Measurements from ENCODE around the gene NECAB2.

NECAB2 gene

DNA sequence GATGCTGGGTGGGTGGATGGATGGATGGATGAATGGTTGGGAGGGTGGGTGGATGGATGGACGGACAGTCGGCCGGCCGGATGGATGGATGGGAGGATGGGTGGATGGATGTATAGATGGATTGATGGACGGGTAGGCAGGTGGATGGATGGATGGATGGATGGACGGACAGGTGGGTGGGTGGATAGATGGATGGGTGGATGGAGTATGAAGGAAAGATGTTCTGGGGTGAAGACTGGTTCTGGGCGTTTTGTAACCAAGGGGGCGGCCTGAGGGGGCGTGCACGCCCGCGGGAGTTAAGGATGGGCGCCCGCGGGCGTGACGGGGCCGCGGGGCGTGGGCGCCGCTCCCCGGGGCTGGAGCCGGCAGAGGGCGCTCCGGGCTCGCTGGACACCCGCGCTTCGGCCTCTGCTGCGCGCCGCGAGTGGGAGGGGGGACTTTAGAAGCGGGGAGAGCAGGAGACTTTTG, at the start of gene NECAB2:
Gene NECAB2, plus strand, starts transcription at position 407 of the 468 bp plus-strand sequence. CDS start 405 bp downstream, outside the sequence.
- peaks cover 4% of the 10 kb centered on the region for H3K27me3 ChIP-seq (ENCODE audit: control insufficient read depth, insufficient read depth, low read length)
- no peaks in the 10 kb centered on the region for H3K4me1 ChIP-seq (ENCODE audit: control insufficient read depth, insufficient read depth, low read length)
- no peak within 1 kb of the TSS for H3K27ac ChIP-seq (ENCODE audit: low read depth, low read length)
- no peak within 1 kb of the TSS for H3K9ac ChIP-seq (ENCODE audit: low read length)
- H3K4me3 ChIP-seq (ENCODE audit: low read length) = no peak within 1 kb of the TSS
- peaks cover 5% of the 10 kb centered on the region for H3K36me3 ChIP-seq (ENCODE audit: control insufficient read depth, insufficient read depth, low read length)

DNA sequence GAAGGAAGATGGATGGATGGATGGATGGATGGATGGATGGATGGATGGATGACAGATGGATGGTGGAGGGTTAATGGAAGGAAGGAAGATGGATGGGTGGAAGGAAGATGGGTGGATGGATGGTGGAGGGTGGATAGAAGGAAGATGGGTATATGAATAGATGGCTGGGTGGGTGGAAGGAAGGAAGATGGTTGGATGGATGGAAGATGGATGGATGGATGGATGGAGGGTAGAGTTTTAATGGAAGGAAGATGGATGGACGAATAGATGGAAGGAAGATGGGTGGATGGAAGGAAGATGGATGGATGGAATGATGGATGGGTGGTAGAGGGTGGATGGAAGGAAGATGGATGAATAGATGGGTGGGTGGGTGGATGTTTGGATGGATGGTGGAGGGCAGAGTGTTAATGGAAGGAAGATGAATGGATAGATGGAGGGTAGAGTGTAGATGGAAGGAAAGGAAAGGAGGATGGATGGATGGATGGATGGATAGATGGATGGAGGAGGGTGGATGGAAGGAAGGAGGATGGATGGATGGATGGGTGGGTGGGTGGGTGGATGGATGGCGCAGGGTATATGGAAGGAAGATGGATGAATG, 47.1 kb upstream of the NECAB2 start:
- H3K9ac ChIP-seq (ENCODE audit: low read length) = no peak overlapping the region
- H3K27me3 ChIP-seq (ENCODE audit: control insufficient read depth, insufficient read depth, low read length) = no peaks in the 10 kb centered on the region
- H3K4me1 ChIP-seq (ENCODE audit: control insufficient read depth, insufficient read depth, low read length) = no peaks in the 10 kb centered on the region
- H3K27ac ChIP-seq (ENCODE audit: low read depth, low read length) = no peak overlapping the region
- peaks cover 37% of the 10 kb centered on the region for H3K36me3 ChIP-seq (ENCODE audit: control insufficient read depth, insufficient read depth, low read length)
- no peak overlapping the region for H3K4me3 ChIP-seq (ENCODE audit: low read length)

DNA sequence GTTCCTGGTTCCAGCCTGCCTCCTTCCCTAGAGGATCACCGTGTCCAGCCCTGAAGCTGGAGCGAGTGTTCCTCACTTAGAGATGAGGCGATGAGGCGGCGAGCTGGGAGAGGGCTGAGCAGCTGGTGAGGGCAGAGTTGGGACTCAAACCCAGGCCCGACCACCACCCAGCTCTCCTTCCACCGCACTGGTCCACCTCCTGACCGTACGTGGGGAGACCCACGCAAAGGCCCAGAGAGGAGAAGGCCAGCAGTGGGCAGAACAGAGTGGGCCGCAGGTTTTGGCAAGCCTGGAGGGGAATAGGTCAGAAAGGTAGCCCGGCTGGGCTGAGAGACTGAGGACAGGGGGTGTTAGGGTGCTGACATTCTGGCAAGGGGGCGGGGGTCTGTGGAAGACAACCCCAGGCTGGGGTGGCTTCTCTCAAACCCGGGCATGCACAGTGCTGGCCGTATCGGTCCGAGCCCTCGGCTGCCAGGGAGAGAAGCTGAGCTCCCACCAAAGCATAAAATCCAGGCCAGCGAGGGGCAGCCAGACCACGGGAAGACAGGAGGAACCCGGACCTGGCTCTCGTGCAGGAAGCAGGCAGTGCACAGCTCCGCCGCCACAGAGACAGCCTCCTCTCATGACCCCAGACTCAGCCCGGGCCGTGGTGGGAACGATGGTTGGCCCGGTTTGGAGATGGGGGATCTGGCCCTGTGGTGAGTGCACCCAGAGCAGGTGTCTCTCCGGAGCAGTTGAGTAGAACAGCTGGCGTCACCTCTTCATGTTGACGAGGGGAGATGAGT, 44.3 kb upstream of the NECAB2 start:
- no peaks in the 10 kb centered on the region for H3K4me1 ChIP-seq (ENCODE audit: control insufficient read depth, insufficient read depth, low read length)
- no peak overlapping the region for H3K9ac ChIP-seq (ENCODE audit: low read length)
- H3K27me3 ChIP-seq (ENCODE audit: control insufficient read depth, insufficient read depth, low read length) = no peaks in the 10 kb centered on the region
- no peak overlapping the region for H3K4me3 ChIP-seq (ENCODE audit: low read length)
- H3K27ac ChIP-seq (ENCODE audit: low read depth, low read length) = no peak overlapping the region
- peaks cover 18% of the 10 kb centered on the region for H3K36me3 ChIP-seq (ENCODE audit: control insufficient read depth, insufficient read depth, low read length)

DNA sequence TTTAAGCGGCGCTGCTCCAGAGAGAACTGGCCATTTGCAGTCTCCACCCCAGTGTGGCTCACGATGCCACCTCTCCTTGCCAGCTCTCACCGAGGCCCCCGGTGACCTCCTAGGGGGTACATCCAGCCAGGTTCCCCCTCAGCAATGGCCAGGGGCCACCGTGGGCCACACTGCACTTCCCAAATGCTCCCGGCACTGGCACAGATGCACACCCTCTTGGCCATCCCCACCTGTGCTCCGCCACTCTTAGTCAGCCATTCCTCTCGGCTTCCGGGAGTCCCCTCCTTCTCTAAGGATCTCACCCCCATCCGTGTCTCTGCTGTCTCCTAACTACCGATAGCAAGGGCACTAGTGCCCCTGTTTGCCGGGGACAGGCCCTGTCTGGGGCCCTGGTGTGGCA, 43.4 kb upstream of the NECAB2 start:
- peaks cover 9% of the 10 kb centered on the region for H3K36me3 ChIP-seq (ENCODE audit: control insufficient read depth, insufficient read depth, low read length)
- no peak overlapping the region for H3K27ac ChIP-seq (ENCODE audit: low read depth, low read length)
- H3K9ac ChIP-seq (ENCODE audit: low read length) = no peak overlapping the region
- no peaks in the 10 kb centered on the region for H3K4me1 ChIP-seq (ENCODE audit: control insufficient read depth, insufficient read depth, low read length)
- no peaks in the 10 kb centered on the region for H3K27me3 ChIP-seq (ENCODE audit: control insufficient read depth, insufficient read depth, low read length)
- H3K4me3 ChIP-seq (ENCODE audit: low read length) = no peak overlapping the region

DNA sequence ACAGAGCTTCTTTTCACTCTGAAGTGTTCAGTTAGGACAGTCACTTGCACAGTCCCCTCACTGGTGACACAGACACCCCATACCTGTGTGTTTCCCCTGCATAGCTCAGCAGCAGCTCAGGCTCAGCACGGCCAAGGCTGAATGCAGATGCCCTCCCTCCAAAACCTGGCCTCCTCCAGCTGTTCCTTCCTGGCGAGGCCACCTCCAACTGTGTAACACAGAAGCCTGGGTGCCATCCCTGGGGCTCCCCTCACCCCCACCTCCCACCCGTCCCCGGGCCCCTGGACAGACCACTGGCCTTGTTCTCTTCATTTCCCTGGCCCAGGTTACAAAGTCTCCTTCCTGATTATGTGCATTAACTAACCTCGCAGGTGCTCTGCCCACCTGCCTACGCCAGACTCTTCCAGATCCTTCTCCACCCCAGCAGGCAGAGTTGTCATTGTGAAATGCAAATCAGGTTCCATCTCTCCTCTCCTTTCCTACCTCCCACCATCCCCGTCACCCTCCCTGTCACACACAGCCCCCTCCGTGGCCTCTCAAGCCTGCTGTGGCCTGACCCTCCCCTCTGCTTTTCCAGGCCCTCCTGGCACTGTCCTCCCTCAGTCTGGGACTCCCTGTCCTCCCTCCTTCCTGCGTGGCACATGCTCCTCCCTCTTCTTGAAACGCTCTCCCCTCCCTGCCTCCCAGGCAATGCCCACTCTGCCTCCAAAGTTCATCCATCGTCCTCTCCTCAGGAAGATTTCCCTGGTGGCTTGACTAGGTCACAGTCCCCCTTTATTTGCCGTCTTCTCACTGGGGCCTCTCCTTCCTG, 42.7 kb upstream of the NECAB2 start:
- no peak overlapping the region for H3K9ac ChIP-seq (ENCODE audit: low read length)
- H3K4me3 ChIP-seq (ENCODE audit: low read length) = no peak overlapping the region
- no peaks in the 10 kb centered on the region for H3K27me3 ChIP-seq (ENCODE audit: control insufficient read depth, insufficient read depth, low read length)
- no peaks in the 10 kb centered on the region for H3K4me1 ChIP-seq (ENCODE audit: control insufficient read depth, insufficient read depth, low read length)
- H3K27ac ChIP-seq (ENCODE audit: low read depth, low read length) = no peak overlapping the region
- H3K36me3 ChIP-seq (ENCODE audit: control insufficient read depth, insufficient read depth, low read length) = peaks cover 3% of the 10 kb centered on the region

DNA sequence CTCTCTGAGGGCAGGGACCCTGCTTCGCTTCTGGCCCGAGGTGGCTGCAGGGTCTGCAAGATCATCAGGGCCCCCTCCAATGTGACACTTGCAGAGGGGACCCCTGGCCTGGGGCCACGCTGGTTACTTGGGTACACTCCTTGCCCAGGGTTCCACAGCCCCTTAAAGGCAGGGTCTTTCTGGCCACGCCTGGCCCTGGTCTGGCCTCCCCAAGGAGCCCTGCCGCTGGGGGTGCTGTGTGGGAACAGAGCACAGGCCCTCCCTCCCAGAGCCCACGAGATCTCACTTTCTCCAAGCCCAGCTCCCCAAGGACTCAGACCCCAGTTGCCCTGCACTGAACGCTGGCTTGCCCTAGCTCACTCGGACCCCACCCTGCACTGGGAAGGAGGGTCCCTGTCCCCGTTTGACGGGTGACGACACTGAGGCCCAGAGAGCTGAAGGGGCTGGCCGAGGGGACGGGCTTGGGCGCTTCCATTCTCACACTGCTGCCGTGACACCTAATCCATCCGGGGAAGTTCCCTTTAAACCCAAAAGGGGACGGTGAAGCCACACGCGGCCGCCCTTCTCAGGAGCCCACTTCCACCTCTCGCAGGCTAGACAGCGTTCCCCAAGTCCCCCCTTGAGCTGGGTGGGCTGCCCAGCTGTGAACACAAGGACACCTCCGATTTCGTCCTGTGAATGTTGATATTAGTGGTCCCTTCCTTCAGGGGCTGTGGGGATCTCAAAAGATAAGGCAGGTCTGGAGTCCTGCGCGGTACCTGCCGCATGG, 41.9 kb upstream of the NECAB2 start:
- Histone ChIP-seq H3K36me3 (ENCODE audit: control insufficient read depth, insufficient read depth, low read length) (peaks cover 2% of the 10 kb centered on the region), H3K27ac (ENCODE audit: low read depth, low read length) (no peak overlapping the region), H3K4me1 (ENCODE audit: control insufficient read depth, insufficient read depth, low read length) (no peaks in the 10 kb centered on the region), H3K4me3 (ENCODE audit: low read length) (no peak overlapping the region), H3K27me3 (ENCODE audit: control insufficient read depth, insufficient read depth, low read length) (no peaks in the 10 kb centered on the region), H3K9ac (ENCODE audit: low read length) (no peak overlapping the region)

DNA sequence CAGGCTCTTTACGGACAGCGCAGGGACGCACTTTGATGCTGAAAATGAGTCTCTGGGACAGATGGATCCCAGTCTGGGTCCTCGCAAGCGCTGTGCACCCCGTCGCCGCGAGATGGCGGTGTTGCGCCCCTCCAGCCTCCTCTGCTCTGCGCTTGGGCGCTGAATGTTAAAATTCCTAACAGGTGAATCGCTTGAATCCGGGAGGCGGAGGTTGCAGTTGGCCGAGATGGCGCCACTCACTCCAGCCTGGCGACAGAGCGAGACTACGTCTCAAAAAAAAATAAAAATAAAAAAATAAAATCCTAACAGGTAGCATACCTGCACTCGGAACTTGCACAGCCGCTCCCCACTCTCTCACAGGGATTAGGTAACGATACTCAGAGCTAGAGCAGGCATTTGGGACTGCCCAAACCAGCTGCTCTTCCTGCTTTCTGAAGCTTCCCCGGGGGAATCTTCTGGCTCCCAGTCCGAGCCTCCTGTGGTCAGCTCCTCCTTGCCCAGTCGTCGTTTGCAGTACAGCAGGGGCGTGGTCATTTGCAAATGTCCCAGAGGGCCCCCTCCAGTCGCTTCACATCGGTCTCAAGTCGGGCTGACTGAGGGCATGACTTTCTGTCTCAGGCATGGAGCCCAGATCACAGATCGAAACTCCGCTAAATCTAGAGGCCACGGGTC, 41.2 kb upstream of the NECAB2 start:
- Histone ChIP-seq H3K27me3 (ENCODE audit: control insufficient read depth, insufficient read depth, low read length) (no peaks in the 10 kb centered on the region), H3K27ac (ENCODE audit: low read depth, low read length) (no peak overlapping the region), H3K9ac (ENCODE audit: low read length) (no peak overlapping the region), H3K4me3 (ENCODE audit: low read length) (no peak overlapping the region), H3K36me3 (ENCODE audit: control insufficient read depth, insufficient read depth, low read length) (peaks cover 2% of the 10 kb centered on the region), H3K4me1 (ENCODE audit: control insufficient read depth, insufficient read depth, low read length) (no peaks in the 10 kb centered on the region)

DNA sequence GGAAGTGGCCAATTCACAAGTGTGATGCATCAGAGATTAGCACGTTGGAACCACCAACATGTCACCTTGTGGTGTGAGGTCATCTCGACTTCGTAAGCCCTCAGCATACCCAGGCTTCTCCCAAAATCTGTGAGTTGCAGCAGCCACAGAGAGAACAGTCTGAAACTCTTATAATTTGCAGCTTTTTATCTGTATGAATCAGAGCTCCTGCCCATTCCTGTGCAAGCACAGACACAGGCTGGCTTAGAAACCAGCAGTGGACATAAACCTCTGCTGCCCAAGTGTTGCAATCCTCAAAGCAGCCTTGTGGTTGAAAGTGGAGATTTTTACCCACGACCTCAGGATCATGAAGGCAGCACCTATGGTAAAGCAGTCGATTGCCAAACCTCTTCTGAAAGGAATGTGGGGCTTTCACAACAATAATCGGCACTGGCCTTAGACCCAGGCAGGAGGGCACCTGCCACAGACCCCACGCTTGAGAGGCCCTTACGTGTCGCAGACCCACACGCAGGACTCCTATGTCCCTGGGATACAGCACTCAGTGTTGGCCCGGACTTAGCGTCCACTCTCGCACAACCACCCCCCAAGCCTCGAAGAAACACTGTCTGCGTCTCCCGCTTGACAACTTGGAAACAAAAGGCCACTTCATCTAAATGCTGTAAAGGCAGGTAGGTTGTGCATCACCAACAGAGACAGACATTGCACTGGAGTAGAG, 39.5 kb upstream of the NECAB2 start:
- Histone ChIP-seq H3K27me3 (ENCODE audit: control insufficient read depth, insufficient read depth, low read length) (no peaks in the 10 kb centered on the region), H3K36me3 (ENCODE audit: control insufficient read depth, insufficient read depth, low read length) (peaks cover 2% of the 10 kb centered on the region), H3K4me3 (ENCODE audit: low read length) (no peak overlapping the region), H3K9ac (ENCODE audit: low read length) (no peak overlapping the region), H3K4me1 (ENCODE audit: control insufficient read depth, insufficient read depth, low read length) (no peaks in the 10 kb centered on the region), H3K27ac (ENCODE audit: low read depth, low read length) (no peak overlapping the region)

DNA sequence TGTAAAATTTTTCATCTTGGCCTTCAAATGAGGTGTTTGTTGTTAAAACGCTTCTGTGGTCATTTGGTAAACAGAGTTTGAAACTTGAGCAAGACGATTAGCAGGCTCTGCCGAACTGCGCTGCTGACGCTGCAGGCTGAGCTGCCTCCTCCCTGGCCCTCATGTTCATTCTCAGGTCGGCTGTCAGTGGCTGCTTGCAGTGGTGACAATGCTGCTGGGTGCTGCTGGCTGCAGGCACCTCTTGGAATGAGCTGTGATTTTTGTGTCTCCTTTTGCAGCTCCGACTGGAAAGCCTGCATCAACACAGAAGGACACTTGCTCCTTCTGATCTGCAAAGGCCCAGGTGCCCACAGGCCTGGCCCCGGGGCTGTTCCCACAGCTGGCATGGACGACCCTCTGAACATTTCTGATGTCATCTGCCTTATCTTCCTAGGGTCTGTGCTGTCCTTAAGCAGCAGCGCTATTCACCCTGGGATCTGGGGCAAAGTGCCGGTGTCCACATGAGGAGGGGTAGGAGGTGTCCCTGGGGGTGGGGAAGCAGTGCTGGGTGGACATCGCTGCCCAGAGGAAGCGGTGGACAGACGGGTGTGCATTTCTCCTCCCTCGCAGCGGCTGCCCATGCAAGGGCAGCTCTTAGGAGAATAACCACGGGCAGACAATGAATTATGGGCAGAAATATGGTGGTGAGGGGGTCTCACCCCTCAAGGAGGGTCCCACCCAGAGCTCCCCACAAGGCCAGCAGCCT, 38.1 kb upstream of the NECAB2 start:
- H3K27me3 ChIP-seq (ENCODE audit: control insufficient read depth, insufficient read depth, low read length) = no peaks in the 10 kb centered on the region
- no peak overlapping the region for H3K27ac ChIP-seq (ENCODE audit: low read depth, low read length)
- H3K36me3 ChIP-seq (ENCODE audit: control insufficient read depth, insufficient read depth, low read length) = no peaks in the 10 kb centered on the region
- H3K9ac ChIP-seq (ENCODE audit: low read length) = no peak overlapping the region
- H3K4me3 ChIP-seq (ENCODE audit: low read length) = no peak overlapping the region
- H3K4me1 ChIP-seq (ENCODE audit: control insufficient read depth, insufficient read depth, low read length) = no peaks in the 10 kb centered on the region

DNA sequence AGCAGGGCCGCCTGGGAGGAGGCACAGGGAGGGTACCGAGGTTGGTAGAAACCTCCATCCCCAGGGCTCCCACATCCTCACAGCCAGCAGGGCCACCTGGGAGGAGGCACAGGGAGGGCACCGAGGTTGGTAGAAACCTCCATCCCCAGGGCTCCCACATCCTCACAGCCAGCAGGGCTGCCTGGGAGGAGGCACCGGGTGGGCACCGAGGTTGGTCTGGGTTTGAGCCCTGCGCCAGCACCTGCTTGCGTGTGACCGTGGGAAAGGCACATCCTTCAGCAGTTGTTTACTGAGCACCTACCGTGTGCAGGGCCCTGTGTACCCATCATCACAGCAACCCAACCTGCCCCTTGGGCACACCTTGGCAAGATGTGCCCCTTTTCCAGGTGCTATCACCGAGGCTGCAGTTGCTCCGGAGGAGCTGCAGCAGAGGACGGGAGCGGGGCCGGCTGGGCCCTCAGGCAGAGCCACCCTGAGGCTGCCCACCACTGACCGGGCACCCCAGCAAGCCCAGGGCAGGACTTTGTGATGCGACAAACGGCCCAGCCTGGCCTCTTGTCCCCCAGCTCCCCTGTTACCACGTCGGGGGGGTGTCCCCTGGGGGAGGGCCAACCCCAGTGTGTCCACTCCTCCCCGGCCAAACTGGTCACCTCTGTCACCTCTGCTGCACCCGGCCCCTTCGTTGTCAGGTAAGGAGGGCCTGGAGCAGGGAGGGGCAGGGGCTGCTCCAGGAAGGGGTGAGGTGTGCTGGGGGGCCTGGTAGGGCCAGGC, 37.1 kb upstream of the NECAB2 start:
- Histone ChIP-seq H3K36me3 (ENCODE audit: control insufficient read depth, insufficient read depth, low read length) (no peaks in the 10 kb centered on the region), H3K4me1 (ENCODE audit: control insufficient read depth, insufficient read depth, low read length) (no peaks in the 10 kb centered on the region), H3K27ac (ENCODE audit: low read depth, low read length) (no peak overlapping the region), H3K4me3 (ENCODE audit: low read length) (no peak overlapping the region), H3K27me3 (ENCODE audit: control insufficient read depth, insufficient read depth, low read length) (no peaks in the 10 kb centered on the region), H3K9ac (ENCODE audit: low read length) (no peak overlapping the region)

All from rectal smooth muscle tissue (tissue), 1 donor.